SW 1271 (cell line): ENCODE measurements around the gene DSCAM.

Source experiments
- DNase-seq, 2 experiments: peaks; one replicate each; lab custom pipeline; 2025; lab: John Stamatoyannopoulos, UW

DSCAM gene

DNA sequence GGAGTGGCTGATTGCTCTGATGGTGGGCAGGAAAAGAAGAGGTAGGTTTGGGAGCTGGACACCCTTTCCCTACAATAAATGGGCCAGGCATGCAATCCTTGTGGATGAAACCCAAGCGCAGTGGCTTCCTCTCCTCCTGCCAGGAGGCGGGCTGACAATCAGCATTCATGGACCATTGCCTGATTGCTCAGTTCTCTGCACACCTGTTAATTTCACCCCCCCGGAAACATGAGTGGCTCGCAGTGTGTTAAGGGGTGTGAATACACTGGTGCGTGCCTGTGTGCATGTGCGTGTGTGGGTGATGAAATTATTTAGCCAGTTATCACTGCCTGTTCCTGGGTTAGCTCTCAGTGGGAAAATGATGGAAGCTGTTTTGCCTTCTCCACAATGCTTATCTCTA is 669.0 kb downstream of the DSCAM start:
- no peak for DNase-seq

DNA sequence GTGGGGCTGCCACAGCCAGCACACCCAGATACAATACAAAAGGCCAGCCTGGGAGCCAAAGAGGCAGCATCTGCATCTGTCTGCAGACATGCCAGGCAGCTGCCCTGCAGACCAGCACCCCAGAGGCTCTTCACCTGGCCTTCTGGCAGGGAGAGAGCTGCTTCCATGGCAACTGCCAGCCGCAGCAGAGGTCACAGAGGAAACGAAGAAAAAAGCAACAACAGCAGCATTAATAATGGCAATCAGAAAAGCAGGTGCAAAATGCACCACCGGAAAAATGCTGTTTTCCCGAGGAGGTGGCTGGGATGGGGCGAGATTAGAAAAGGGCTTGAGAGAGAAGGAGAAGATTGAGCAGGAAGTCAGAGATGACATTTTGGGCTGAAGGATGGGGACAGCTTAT is 670.2 kb downstream of the DSCAM start:
- DNase-seq, result no peak

DNA sequence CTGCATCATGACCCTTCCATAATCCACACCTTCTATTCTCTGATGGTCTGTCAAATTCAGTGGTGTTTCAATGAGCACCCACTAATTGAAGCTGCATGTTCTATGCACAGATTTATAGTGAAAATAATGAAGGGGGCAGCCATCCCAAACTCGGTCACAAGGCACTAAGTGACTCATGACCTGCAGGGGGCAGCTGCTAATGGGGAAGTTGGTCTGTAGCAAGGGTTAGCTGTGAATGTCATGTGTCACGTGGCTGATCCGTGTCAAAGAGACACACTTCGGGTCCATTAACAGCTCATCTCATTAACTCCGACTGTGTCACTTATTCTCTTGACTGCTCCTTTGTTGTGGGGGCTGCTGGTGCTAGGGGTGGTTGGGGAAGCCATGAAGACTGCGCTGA is 673.1 kb downstream of the DSCAM start:
- no peak for DNase-seq

DNA sequence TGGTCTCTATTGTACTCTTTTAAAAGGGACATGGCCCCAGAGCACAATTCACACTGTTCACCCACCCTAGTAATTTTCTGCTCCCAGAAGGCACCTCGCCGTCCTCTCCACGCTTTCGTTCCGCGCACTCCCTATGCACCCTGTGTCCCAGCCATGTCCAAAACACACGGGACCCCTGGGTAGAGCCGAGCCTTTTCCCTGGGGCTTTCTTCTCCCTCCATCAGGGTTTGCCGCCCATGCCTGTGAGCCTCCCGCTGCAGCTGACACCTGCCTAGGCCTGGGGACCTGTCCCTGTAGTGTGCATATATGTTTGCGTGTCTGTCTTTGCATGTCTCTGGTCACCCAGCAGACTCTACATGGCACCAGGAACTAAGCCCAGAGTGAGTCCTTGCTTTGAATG is 677.0 kb downstream of the DSCAM start:
- no peak for DNase-seq

DNA sequence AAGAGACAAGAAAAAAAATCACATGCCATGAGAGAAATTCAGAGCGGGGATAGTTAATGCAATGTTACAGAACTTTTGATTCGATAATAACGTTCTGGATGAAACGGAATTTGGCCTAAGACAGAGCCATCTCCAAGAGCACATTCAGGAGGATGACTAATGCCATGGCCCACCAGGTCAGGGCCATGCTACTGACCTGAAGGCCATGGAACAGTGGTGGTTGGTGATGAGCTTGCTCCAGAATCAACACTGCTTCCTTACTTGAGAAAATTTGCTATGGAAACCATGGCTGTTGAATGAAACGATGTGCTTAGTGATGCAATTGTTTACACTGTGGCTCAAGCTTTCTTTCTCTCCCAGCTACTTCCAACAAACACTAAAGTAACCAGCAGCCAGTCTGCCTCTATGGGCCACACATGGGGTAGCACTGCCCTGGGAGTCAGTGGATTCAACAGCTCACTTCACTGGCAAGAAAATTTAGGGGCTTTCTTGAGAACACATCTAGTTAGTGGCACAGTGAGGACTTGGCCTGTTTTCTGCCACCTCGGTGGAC is 680.6 kb downstream of the DSCAM start:
- DNase-seq, result no peak

DNA sequence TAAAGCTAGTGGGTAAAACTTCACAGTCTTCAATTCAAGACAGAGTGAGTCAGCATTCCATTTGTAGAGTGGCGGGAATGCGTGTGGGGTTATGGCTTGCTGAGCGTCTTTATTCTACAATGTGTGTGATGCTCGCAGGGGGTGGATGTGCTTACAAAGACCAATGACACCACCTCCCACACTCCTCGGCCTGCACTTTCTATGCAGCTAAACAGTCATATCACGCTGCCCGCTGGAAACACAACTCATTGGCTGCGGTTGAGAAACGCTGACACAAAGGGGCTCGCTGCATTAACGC is 681.2 kb downstream of the DSCAM start:
- DNase-seq, result no peak

DNA sequence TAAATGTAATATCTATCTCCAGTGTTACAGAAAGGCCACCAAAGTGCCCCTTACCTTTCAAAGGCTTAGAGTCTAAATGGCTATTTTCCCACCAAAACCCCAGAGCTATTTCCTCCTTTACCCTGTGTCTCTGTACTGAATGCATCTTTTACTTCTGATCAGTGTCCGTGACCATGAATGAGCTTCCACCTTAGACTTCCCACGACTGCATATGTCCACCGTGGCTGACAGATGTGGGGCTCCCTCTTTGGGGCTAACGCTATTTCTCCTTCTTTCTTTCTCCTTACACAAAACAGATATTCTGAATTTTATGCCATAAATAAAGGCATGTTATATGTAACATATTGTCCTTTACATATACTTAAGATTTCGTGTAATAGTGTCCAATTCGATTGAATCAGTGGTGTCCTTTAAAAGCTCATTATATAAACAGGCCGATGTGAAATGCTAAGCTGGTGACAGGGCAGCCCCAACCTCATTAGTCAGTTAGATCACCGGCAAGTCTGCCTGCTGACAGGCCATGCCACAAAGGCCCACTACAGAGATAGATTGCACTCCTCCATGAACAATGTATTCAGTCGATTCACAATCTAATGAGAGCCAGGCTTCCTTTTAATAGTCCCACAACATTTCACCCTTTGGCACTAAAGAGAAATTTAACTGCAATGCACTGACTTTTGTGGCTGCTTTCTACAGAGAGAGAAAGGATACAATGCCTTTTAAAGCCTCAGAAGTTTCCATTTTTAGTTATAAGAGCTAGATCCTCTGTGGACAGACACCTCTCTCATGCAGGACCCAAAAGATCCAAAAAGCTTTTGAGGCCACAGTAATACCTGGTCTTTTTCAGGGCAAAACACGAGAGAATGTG is 681.8 kb downstream of the DSCAM start:
- no peak for DNase-seq

DNA sequence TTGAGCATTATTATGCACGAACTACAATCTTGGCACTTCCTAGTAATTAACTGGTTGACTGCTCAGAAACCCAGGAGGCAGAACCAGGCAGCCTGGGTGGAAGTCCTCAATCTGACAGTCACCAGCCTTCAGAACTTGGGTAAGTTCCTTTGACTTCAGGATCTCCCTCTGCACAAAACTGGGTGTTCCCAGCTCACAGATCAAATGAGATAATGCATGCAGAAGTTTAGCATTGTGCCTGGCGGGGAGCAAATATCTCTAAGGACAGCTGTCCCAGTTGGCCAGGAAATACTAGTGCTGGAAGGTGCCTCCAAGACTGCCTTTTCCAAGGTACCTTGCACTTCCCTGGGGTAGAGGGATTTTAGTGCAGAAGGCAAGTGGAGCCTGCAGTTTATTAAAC is 684.9 kb downstream of the DSCAM start:
- DNase-seq, result no peak

DNA sequence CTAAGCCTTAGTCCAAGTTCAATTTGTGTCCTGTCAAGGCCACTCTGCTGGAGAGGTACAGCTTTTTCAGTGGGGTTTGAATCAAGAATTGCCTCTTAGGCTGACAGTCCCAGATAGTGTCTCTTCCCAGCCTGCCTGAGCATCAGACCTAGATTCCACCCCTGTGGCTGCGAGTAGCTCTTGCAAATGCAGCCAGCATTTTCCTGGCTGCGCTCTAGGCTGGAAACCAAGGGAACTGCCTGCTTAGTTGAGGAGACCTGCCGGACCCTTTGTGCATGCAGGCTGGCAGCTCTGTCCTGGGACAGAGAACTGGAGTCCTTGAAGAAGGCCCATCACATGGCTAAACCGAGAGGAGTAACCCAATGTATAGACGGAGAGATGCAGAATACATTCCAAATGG is 686.0 kb downstream of the DSCAM start:
- no peak for DNase-seq

DNA sequence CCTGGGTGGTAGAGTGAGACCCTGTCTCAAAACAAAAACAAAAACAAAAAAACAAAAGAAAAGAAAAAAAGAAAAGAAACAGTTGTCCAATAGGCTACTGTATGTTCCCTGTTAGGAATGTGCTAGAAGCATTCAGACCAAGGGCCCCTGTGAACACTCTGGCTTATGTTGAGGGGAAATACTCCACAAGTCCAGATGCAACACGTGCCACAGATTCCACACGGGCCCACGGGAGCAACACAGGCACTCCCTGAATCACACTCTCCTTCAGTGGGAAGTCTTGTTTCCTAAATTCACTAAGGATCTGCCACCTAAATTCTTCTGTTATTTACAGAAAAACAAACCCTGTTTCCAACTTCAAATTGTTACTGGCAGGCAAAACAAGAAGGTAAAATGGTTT is 688.6 kb downstream of the DSCAM start:
- no peak for DNase-seq

DNA sequence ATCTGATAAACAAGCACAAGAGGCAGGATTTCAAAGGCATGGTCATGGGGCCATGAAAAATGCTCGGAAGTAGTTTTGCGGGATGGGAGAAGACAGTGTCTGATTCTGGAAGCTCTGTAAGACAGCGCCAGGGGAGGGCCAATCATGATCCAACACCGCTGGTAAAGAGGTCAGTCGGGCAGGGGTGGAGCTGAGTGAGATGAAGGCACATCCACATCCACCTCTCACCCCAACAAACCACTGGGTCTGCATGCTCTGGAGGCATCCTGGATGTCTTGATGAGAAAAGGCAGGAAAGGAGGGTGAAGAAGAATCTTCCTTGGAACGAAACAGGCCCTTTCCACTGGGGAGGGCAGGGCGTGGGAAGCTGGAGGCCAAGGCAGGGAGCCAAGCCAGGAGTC is 691.4 kb downstream of the DSCAM start:
- DNase-seq, result no peak

DNA sequence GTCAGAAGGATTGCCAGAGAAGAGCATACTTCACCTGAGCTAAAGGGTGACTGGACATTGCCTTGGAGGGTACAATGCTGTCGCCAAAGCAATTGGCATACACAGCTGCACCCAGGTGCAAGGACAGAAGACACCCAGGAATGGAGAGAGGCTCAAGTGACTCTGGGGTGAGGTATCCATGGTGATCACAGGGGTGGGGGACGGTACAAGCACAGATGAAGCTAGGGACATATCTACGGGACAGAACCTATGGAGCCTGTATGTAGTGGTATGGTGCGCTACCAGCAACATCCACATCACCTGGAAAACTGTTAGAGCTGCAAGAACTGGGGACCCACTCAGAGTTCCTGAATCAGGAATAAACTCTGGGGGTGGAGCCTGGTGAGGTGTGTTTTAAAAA is 693.6 kb downstream of the DSCAM start:
- DNase-seq, result no peak

DNA sequence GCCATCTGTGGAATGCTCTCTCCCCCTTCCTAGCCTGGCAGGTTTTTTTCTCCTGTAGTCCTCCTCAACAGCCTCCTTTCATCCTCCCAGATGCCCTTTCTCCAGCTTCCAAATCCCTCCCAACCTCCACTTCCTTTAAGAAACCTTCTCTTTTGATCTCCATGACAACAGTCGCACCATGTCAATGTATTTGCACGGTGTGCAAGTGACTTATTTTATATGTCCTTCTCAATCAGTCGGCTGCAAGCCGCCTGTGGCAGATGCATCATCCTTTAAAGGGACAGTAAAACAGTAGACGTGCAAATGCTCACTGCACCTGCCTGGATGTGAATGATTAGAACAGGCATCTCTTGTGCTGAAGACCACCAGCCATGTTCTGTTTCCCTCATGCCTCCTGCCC is 694.5 kb downstream of the DSCAM start:
- DNase-seq, result no peak

DNA sequence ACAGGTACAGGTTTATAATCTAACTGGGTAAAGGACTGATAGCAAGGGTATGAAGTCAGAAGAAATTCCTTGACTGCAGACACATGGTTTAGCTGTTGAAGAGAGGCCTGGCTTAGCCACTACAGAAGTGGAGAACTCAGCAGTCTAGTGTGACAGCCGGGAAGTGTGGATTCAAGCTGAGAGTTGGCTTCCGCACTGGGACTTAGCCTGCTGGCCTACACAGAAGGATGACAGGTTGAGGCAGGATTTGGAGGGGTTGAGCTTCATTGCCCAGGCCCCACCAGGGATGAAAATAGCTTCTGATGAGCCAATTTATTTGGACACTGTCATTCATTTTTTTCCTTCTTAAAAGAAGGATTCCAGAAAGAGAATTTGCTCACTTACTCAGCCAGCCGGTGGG is 695.3 kb downstream of the DSCAM start:
- no peak for DNase-seq

DNA sequence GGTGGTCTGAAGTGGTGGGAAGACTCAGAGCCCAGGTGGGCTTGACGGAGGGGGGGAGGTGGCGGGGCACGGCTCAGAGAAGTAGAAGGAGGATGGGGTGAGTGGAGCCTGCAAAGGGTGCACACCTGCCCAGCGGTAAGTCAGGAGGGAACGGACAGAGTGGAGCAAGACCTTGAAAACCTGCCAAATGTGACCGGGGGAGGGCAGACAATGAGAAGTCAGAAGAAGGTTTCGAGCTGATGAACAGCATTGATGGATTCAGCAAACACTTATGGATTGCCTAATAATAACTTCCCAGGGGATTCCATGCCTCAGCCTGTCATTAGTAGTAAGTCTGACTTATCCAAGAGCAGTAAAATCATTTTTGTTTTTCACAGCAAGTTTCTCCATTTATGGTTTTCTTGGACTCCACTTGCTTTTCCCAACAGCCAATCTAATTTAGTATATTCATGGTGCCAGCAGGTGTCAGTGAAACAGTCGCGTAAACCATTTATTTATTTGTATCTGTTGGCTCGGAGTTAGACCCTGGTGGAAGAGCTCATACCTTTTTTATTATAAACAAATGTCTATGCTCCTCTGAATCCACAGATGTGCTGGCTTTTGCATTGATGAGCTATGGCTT is 700.6 kb downstream of the DSCAM start:
- no peak for DNase-seq

DNA sequence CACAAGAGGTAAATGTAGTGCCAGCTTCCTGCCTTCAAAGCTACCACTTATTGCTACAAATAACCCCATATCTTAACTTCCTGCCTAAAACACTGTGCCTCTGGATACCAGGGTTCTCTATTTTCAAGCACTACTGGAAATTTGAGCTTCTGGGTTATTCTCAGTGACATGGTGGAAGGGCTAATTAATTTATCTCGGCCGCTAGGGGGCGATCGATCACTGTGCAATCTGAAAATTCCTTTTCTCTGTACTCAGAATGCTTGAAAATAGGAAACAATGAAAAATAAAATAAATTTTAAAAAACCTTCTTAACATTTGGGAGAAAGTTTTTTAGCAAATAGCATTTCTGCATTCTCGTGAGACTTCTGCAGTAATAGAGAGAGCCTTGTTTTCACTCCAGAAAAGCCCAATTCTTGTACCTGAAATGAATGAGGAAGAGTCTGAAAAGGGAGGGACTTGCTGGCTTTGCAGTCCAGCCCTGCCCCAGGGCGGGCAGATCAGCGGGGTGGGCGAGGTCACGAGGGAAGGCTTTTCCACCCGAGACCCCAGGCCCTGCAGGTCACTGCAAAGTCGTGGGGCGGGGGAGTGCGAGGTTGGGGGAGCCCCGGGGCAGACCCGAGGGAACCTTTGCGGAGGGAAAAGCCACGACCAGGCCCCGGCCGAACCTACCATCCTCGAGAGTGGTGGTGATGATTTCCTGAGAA is 703.0 kb downstream of the DSCAM start:
- peak in 1 of 2 experiments; percentile 13 for DNase-seq

DNA sequence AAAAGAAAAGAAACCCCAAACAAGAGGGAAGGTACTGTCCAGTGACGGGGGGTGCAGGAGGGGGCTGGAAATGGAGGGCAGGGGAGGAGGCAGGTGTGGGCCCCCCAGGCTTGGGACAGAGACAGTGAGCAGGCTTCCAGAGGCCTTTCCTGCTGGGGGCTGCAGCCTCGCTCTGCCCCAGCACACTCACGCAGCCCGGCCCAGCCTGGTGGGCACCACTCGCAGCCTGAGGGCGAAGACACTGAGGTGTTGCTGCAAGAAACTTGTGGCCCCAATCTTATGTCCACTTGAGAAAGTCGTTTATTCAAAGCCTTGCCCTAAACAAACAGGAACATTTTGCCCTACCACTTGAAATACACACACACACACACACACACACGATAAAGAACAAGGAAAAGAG is 705.3 kb downstream of the DSCAM start:
- no peak for DNase-seq

DNA sequence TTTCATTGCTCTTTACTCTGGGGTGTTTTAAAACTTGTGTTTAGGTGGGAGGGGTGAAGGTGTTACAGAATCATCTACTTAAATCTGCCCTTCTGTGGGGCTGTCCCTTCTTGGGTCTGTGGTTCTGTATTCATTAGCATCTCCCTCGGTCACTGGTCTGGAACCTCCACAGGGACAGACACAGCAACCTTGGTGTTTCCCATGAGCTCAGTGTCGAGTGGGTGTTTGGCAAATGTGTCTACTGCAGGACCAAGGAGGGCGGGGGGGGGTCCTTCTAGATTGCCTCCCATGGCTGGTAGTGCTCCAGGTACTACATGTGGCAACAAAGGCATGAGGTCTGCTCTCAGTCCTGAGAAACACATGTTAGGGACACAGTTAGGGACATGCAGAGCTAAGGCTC is 706.3 kb downstream of the DSCAM start:
- no peak for DNase-seq

DNA sequence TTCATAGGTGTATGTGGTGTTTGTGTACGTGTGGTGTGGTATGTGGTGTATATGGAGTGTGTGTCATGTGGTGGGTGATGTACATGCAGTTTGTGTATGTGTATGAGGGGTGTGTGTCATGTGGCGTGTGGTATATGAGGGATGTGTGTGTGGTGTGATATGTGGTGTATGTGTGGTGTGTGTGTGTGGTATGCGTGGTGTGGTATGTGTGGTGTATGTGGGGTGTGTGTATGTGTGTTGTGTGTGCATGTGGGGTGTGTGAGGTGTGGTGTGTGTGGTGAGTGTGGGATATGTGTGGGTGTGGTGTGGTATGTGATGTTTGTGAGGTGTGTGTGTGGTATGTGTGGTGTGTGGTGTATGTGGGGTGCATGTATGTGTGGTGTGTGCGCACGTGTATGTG is 707.3 kb downstream of the DSCAM start:
- no peak for DNase-seq

DNA sequence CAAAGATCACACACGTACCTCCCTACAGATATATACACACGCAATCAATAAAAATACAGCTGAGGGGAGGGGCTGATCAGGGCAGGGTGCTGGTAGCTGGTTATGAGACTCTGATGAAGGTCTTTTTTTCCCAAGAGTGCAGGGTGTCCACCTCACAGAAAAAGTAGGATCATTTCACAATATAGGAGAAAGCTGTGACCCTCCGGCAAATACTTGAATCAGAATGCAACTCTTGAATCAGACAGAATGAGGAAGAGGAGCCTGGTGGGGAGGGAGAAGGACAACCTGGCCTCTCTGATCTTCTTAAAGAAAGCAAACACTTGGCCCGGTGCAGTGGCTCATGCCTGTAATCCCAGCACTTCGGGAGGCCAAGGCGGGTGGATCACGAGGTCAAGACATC is 710.4 kb downstream of the DSCAM start:
- DNase-seq, result no peak

DNA sequence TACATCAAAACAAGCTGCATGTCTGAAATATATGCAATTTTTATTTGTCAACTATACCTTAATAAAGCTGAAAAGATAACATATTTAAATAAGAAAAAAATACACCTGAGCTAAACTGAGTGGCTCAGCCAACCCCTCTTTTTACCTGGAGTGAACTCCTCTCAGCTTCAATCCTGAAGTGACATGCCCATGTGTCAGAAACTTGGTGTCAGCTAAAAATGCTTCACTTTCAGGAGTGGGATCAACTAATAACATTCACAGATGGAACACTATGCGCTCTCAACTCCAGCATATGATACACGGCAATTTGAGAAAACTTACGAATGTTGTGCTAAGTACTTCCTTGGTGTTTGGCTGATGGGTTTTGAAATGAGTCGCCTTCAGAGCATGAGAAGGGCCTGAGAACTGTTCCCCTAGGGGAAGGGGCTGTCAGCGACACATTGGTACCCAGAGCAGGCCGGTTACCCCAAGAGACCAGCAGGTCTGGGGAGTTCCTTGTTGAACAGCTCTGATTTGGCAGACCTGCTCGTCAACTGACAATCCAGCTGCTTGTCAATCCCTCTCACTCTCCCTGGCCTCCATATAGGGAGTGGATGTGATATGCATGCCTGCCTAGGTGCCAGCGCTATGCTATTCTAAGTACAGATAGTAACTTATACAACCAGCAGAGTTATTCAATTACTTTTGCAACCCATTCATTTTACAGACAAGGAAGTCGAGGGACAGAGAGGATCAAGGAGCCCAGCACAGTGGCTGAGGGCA is 712.0 kb downstream of the DSCAM start:
- DNase-seq, result no peak

DNA sequence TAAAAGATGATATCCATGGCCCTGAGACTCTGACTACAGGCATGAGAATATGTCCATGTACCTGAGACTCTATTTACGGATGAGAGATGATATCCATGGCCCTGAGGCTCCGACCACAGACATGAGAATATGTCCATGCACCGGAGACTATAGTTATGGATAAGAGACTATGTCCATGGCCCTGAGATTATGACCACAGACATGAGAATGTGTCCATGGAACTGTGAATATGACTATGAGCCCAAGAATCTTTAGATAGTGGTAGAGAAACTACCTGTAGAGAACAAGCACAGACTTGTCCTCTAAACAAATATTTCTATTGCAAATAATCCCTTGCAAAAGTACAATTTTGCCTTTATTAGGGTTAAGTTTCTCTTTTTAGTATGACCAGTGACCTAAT is 716.5 kb downstream of the DSCAM start:
- DNase-seq, result no peak
